ENCODE results near the gene PAQR6.
A peak's percentile ranks its signal among the peaks of the same experiment; 100 is the strongest.
"Not testable (repeated sequence)": the region's sequence is repeated elsewhere in the genome, so short reads cannot be mapped to it uniquely, and the experiment has no call there.

PAQR6 gene

DNA sequence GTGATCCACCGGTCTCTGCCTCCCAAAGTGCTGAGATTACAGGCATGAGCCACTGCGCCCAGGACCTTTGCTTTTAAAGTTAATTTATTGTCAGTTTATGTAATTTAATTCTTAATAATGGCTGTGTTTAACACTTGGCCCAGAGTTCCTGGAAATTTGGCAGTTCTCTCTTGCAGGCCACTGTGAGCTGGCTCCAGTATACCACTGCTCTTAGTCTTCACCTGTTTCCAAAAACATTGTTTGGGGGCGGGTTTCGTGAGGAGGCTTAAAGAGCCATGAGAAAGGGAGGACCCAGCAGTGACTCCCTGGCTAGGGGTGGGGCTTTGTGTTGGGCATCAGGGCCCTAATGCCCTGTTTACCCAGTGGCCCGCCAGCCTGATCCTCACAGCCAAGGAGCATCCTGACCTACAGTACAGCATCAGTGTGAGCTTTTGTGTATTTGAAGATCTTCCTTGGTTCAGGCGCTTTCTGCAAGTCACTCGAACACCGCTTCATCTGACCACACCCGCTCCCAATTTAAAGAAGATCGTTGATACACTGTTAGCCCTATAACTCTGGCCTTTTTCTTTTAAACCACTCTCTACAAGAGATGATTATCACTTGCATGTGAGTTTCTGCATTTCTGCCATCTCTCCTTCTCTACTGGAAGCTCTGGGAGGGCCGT lies 17.9 kb downstream of the PAQR6 start:
- H3K4me3 Mint-ChIP-seq: no peak overlapping the region
- no peak overlapping the region for H3K27ac Mint-ChIP-seq
- no peaks in the 10 kb centered on the region for H3K9me3 Mint-ChIP-seq
- H3K36me3 Mint-ChIP-seq (ENCODE audit: low read depth): peaks cover 46% of the 10 kb centered on the region
- H3K27me3 Mint-ChIP-seq: no peaks in the 10 kb centered on the region
- peaks cover 29% of the 10 kb centered on the region for H3K4me1 Mint-ChIP-seq (ENCODE audit: low read depth)

DNA sequence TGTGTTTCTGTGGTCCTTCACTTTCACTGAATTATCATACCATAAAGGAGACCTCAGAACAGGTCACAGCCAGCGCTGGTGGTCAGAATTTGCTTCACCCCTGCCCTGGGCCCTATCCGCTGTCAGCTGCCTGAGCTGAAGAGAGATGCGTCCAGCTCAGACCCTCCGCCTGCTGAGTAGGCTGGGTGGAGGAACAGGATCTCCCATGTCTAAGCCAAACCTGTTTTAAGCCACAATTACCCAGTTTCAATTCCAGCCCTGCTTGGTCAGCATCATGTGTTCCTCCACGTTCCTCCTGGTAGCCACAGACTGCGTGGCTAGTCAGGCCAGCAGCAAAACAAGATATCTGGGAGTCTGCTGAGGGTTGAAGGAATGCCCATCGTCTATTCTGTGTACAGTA lies 19.4 kb downstream of the PAQR6 start:
- no peaks in the 10 kb centered on the region for H3K9me3 Mint-ChIP-seq
- H3K36me3 Mint-ChIP-seq (ENCODE audit: low read depth): peaks cover 48% of the 10 kb centered on the region
- H3K27me3 Mint-ChIP-seq: no peaks in the 10 kb centered on the region
- H3K27ac Mint-ChIP-seq: peak overlapping the region; percentile 82
- H3K4me1 Mint-ChIP-seq (ENCODE audit: low read depth): peaks cover 44% of the 10 kb centered on the region
- H3K4me3 Mint-ChIP-seq: no peak overlapping the region

- Mint-ChIP-seq H3K9me3 (no peaks in the 10 kb centered on the region), H3K36me3 (ENCODE audit: low read depth) (peaks cover 59% of the 10 kb centered on the region), H3K4me1 (ENCODE audit: low read depth) (peaks cover 61% of the 10 kb centered on the region), H3K4me3 (peak overlapping the region; percentile 45), H3K27me3 (no peaks in the 10 kb centered on the region), H3K27ac (peak overlapping the region; percentile 96)
These were observed 21.1 kb downstream of the PAQR6 start for GRCh38 chr1:156226782-156227181.

DNA sequence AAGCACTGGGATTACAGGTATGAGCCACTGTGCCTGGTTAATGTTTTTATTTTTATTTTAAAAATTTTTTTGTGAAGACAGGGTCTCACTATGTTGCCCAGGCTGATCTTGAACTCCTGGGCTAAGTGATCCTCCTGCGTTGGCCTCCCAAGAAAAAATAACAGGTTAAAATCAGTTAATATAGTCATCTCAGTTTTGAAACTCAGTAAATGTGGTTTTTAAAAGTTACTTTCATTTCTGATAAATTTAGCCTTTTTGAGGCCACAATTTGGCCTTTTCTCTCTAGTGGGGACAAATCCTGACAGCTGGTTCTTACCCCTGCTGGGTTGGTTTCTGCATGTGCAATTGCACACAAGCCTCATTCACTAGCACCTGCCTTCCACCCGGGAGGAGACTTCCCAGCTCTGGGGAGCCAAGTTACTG lies 21.7 kb downstream of the PAQR6 start:
- peak overlapping the region; percentile 45 for H3K4me3 Mint-ChIP-seq
- H3K36me3 Mint-ChIP-seq (ENCODE audit: low read depth): peaks cover 66% of the 10 kb centered on the region
- H3K4me1 Mint-ChIP-seq (ENCODE audit: low read depth): peaks cover 67% of the 10 kb centered on the region
- no peaks in the 10 kb centered on the region for H3K9me3 Mint-ChIP-seq
- H3K27ac Mint-ChIP-seq: peak overlapping the region; percentile 96
- no peaks in the 10 kb centered on the region for H3K27me3 Mint-ChIP-seq

DNA sequence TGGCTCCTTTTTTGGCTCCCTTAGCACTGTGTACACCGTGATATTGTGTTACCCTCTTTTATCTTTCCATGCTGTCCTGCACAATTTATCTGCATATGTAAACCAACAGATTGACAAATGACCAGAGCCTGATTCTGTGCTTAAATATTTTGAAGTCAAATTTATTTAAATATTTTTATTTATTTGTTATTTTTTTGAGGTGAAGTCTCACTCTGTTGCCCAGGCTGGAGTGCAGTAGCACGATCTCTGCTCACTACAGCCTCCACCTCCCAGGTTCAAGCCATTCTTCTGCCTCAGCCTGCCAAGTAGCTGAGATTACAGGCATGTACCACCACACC lies 22.2 kb downstream of the PAQR6 start:
- H3K27ac Mint-ChIP-seq: peak overlapping the region; percentile 85
- peaks cover 70% of the 10 kb centered on the region for H3K36me3 Mint-ChIP-seq (ENCODE audit: low read depth)
- H3K27me3 Mint-ChIP-seq: no peaks in the 10 kb centered on the region
- peak overlapping the region; percentile 67 for H3K4me3 Mint-ChIP-seq
- peaks cover 72% of the 10 kb centered on the region for H3K4me1 Mint-ChIP-seq (ENCODE audit: low read depth)
- H3K9me3 Mint-ChIP-seq: no peaks in the 10 kb centered on the region

DNA sequence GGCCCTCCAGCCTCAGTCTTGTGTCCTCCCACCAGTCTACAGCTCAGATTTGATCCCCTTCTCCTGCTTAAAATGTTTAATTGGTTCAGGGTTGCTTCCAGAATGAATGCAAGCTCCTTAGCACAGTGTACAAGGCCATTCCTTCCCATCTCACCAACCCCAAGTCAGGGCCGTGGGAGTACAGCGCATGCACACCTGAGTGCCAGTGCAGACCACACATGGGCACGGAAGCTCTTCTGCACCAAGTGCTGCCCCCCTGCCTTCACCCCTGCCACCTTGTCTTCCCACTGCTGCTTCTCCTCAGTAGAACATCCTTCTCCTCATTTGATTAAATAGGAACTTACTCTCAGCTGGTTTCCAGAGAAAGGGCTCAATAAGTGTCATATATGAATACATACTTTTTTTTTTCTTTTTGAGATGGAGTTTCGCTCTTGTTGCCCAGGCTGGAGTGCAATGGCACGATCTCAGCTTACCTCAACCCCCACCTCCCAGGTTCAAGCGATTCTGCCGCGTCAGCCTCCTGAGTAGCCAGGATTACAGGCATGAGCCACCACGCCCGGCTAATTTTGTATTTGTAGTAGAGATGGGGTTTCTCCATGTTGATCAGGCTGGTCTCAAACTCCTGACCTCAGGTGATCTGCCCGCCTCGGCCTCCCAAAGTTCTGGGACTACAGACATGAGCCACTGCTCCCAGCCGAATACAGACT lies 25.7 kb downstream of the PAQR6 start:
- Mint-ChIP-seq H3K27ac (peak overlapping the region; percentile 100), H3K36me3 (ENCODE audit: low read depth) (peaks cover 62% of the 10 kb centered on the region), H3K9me3 (no peaks in the 10 kb centered on the region), H3K4me3 (peak overlapping the region; percentile 81), H3K27me3 (no peaks in the 10 kb centered on the region), H3K4me1 (ENCODE audit: low read depth) (peaks cover 94% of the 10 kb centered on the region)

DNA sequence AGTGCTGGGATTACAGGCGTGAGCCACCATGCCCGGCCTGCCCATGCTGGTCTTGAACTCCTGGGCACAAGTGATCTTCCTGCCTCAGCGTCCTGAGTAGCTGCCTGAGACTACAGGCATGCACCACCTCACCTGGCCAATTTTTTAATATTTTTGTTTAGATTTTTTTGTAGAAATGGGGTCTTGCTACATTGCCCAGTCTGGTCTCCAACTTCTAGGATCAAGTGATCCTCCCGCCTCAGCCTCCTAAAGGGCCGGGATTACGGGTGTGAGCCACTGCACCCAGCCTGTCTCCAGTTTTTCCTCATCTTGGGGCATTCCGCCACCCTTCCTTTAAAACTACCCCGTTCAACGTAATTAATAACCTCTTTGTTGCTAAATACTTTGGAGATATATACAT lies 27.6 kb downstream of the PAQR6 start:
- H3K27ac Mint-ChIP-seq: peak overlapping the region; percentile 99
- H3K9me3 Mint-ChIP-seq: no peaks in the 10 kb centered on the region
- no peaks in the 10 kb centered on the region for H3K27me3 Mint-ChIP-seq
- H3K4me1 Mint-ChIP-seq (ENCODE audit: low read depth): peaks cover 90% of the 10 kb centered on the region
- H3K4me3 Mint-ChIP-seq: no peak overlapping the region
- peaks cover 52% of the 10 kb centered on the region for H3K36me3 Mint-ChIP-seq (ENCODE audit: low read depth)

DNA sequence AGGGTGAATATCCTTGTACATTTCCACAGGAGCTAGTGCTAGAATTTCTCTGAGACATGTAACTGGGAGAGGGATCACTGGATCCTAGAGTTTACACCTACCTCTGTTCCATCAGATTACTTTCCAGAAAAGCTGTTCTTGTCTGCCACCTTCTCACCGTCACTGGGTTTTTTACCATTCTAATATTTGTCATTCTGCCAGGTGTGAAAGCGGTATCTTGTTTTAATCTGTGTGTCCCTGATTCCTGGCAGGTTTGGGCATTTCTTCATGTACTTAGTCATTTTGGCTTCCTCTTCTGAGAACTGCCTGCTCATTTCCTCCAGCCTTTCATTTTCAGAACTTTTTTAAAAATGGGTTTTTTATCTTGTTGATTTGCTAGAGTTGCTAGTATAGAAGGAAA lies 30.0 kb downstream of the PAQR6 start:
- H3K9me3 Mint-ChIP-seq: no peaks in the 10 kb centered on the region
- H3K27me3 Mint-ChIP-seq: no peaks in the 10 kb centered on the region
- H3K4me3 Mint-ChIP-seq: peak overlapping the region; percentile 80
- H3K36me3 Mint-ChIP-seq (ENCODE audit: low read depth): peaks cover 56% of the 10 kb centered on the region
- H3K27ac Mint-ChIP-seq: peak overlapping the region; percentile 99
- H3K4me1 Mint-ChIP-seq (ENCODE audit: low read depth): peaks cover 89% of the 10 kb centered on the region

DNA sequence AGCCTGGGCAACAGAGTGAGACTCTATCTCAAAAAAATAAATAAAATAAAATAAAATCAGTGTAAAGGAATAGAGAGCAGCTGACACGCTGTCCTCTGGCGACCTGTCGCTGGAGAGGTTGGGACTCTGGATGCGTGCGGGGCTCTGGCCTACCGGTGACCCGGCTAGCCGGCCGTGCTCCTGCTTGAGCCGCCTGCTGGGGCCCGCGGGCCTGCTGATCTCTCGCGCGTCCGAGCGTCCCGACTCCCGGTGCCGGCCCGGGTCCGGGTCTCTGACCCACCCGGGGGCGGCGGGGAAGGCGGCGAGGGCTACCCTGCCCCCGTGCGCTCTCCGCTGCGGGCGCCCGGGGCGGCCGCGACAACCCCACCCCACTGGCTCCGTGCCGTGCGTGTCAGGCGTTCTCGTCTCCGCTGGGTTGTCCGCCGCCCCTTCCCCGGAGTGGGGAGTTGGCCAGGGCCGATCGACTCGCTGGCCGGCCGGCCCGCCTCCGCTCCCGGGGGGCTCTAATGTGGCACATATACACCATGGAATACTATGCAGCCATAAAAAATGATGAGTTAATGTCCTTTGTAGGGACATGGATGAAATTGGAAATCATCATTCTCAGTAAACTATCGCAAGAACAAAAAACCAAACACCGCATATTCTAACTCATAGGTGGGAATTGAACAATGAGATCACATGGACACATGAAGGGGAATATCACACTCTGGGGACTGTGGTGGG lies 31.3 kb downstream of the PAQR6 start:
- Mint-ChIP-seq H3K4me3 (peak overlapping the region; percentile 80), H3K4me1 (ENCODE audit: low read depth) (peaks cover 89% of the 10 kb centered on the region), H3K36me3 (ENCODE audit: low read depth) (peaks cover 55% of the 10 kb centered on the region), H3K27ac (peak overlapping the region; percentile 99)
- H3K27me3 Mint-ChIP-seq, H3K9me3 Mint-ChIP-seq: not testable (repeated sequence)

DNA sequence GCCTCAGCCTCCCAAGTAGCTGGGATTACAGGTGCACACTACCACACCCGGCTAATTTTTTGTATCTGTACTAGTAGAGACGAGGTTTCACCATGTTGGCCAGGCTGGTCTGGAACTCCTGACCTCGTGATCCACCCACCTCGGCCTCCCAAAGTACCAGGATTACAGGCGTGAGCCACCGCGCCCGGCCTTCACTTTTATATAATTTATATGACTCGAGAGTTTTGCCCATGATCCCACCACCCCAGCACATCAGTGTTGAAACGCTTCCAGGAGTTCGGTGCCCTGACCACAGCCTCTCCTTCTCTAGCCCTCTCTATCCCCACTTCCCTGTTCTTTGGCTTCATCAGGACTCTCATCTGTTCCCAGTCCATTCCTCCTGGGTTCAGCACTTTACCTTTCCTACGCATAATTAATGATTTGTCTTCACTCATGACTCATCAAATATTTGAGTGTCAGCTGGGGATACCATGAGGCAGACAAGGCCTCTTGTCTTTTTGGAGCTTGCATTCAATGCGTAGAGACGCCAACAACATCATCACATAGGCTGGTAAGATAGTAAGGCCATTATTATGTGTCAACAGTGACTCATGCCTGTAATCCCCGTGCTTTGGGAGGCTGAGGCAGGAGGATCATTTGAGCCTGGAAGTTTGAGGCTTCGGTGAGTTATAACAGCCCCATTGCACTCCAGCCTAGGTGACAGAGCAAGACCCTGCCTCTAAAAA lies 33.7 kb downstream of the PAQR6 start:
- Mint-ChIP-seq H3K9me3 (no peaks in the 10 kb centered on the region), H3K4me3 (peak overlapping the region; percentile 82), H3K4me1 (ENCODE audit: low read depth) (peaks cover 70% of the 10 kb centered on the region), H3K36me3 (ENCODE audit: low read depth) (peaks cover 54% of the 10 kb centered on the region), H3K27me3 (no peaks in the 10 kb centered on the region), H3K27ac (peak overlapping the region; percentile 94)

GRCh38 chr1:156213644-156213966 lies 34.3 kb downstream of the PAQR6 start:
- no peaks in the 10 kb centered on the region for H3K27me3 Mint-ChIP-seq
- peak overlapping the region; percentile 98 for H3K27ac Mint-ChIP-seq
- H3K9me3 Mint-ChIP-seq: no peaks in the 10 kb centered on the region
- H3K4me3 Mint-ChIP-seq: peak overlapping the region; percentile 82
- H3K36me3 Mint-ChIP-seq (ENCODE audit: low read depth): peaks cover 57% of the 10 kb centered on the region
- peaks cover 65% of the 10 kb centered on the region for H3K4me1 Mint-ChIP-seq (ENCODE audit: low read depth)

GRCh38 chr1:156212833-156213643 lies 34.8 kb downstream of the PAQR6 start, which contains the start of gene PMF1:
TSS of gene PMF1 (plus strand) at chr1:156213007. CDS start at chr1:156213016, 9 bp downstream.
- H3K4me1 Mint-ChIP-seq (ENCODE audit: low read depth): peaks cover 59% of the 10 kb centered on the region
- H3K36me3 Mint-ChIP-seq (ENCODE audit: low read depth): peaks cover 61% of the 10 kb centered on the region
- peak within 1 kb of the TSS; percentile 98 for H3K27ac Mint-ChIP-seq
- H3K9me3 Mint-ChIP-seq: no peaks in the 10 kb centered on the region
- H3K4me3 Mint-ChIP-seq: peak within 1 kb of the TSS; percentile 82
- no peaks in the 10 kb centered on the region for H3K27me3 Mint-ChIP-seq

- peaks cover 68% of the 10 kb centered on the region for H3K36me3 Mint-ChIP-seq (ENCODE audit: low read depth)
- peak overlapping the region; percentile 98 for H3K27ac Mint-ChIP-seq
- H3K4me3 Mint-ChIP-seq: peak overlapping the region; percentile 82
- H3K9me3 Mint-ChIP-seq: no peaks in the 10 kb centered on the region
- H3K4me1 Mint-ChIP-seq (ENCODE audit: low read depth): peaks cover 50% of the 10 kb centered on the region
- no peaks in the 10 kb centered on the region for H3K27me3 Mint-ChIP-seq
These were observed 35.7 kb downstream of the PAQR6 start for GRCh38 chr1:156212130-156212529.

DNA sequence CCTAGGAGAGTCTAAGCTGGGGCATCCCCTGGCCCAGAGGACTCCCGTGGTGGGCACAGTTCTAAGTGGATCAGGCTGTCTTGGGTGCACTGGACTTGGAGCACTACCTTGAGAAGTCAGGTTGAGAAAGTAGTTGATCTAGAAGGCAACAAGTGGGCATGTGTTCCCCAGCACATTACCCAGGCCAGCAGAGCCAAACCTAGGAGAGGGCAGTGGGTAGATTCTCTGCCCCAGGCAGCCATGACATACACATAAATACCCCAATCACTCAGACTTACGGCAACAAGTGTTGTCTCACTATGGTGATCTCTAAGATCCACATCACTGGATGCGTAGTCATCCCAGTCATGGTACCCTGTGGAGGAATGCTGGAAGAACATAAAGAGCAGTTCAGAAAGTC lies 36.6 kb downstream of the PAQR6 start:
- H3K4me3 Mint-ChIP-seq: no peak overlapping the region
- peaks cover 73% of the 10 kb centered on the region for H3K36me3 Mint-ChIP-seq (ENCODE audit: low read depth)
- peak overlapping the region; percentile 98 for H3K27ac Mint-ChIP-seq

More for the DNA sequence above, 36.6 kb downstream of the PAQR6 start:
- Mint-ChIP-seq H3K4me1 (ENCODE audit: low read depth) (peaks cover 45% of the 10 kb centered on the region), H3K27me3 (no peaks in the 10 kb centered on the region), H3K9me3 (no peaks in the 10 kb centered on the region)

Measured in stimulated activated naive CD8-positive, alpha-beta T cell treated with anti-CD3 and anti-CD28 coated beads, Interleukin-15, Interleukin-2, amounts not matched to agents 100 ng/mL and 50 ng/mL, for 24 hours (primary cell).